T1000 (cell line): ENCODE data around the gene YJEFN3.

Source experiments
- DNase-seq: peaks from one replicate; lab custom pipeline; 2025; ENCODE audit warnings: mixed read lengths; lab: John Stamatoyannopoulos, UW

The YJEFN3 gene

DNA sequence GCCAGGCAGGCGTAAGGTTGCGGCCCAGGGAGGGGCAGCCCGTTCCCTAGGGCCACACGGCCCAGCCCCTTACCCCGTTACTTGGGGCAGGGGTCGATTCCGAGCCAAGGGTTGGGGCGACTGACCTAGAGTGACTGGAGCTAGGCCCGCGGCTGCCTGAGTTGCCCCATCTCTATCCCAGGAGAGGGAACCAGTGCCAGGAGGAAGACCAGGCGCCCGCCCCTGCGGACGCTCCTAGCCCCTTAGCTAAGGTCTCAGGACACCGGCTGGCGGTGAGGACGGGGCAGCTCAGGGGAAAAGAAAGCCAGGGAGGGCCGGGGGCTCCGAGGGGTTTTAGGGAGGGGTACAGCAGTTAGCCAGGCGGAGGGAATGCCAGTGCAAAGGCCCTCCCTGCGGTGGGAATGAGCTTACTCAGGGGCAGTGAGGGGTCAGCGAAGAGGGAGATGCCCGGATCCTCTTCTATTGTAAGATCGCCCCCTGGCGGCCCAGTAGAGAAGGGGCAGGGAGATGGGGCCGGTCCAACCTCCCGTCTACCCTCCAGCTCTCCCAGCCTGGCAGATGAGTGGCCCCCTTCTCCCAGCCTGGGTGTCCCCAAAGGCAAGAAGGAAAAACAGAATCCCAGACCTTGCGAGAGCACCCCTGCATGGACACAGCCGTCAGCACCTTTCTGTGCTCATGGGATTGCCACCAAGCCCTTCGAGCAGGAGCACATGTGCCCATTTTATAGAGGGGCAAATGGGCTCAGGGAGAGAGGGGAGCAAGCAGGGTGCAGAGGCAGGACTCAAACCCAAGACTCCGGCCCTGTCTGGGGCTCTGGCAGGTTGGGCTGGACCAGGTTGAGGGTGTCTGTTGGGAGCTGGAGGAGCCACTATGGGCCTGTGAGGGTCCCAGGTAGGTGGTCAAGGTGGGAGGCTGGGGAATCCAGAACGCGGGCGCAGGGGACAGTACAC is 25.6 kb downstream of the YJEFN3 start:
- DNase-seq, result no peak

DNA sequence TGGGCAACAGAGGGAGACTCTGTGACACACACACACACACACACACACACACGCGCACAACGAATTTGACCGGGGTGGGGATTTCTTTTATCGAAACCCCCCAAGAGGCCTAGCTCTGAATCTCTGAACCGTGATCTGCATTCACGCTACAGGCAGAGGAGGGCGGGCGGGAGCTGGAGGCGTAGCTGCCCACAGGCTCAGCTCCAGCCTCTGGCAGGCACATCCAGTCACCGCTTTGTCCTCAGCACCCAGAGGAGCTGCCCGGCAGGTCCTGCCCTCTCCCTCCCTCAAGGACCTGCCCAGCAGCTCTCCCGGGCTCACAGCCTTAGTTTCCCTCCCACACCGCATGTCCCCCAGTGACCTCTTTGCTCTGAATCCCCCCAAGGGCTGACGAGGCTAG is 29.3 kb downstream of the YJEFN3 start:
- DNase-seq, result no peak

DNA sequence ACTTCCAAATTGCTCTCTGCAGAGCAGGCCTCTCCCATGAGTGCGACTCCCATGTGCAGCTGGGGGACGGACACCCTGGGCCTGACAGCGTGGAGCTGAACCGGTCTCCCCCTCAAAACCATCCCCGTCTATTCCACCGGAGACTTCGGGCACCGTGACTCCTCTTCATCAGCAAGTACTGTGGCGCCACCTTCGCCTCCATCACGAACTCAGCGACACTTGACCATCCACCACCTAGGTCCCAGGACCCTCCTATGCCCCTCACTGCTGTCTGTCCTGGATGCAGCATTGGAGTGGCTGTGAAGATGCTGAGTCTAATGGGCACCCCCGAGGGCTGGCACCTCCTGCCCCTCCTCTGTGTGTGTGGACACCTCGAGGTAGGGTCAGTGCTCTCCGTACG is 29.9 kb downstream of the YJEFN3 start:
- DNase-seq, result no peak

DNA sequence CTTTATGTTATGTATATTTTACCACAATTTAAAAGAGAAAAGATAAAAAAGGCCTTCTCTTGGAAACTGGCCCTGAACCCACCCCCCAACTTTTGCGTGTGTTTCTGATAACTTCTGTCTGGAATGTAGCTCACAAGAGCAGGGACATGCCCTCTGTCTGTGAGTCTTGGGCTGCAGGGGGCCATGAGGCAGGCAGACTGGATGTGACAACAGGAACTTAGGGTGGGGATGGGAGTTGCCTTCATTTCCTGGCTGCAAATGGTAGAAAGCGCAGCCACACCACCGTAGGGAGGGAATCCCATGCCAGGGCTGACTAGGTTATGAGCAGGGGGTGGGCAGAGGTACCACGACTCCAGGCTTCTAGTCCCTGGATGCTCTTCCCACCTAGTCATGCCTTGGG is 31.2 kb downstream of the YJEFN3 start:
- DNase-seq, result no peak

DNA sequence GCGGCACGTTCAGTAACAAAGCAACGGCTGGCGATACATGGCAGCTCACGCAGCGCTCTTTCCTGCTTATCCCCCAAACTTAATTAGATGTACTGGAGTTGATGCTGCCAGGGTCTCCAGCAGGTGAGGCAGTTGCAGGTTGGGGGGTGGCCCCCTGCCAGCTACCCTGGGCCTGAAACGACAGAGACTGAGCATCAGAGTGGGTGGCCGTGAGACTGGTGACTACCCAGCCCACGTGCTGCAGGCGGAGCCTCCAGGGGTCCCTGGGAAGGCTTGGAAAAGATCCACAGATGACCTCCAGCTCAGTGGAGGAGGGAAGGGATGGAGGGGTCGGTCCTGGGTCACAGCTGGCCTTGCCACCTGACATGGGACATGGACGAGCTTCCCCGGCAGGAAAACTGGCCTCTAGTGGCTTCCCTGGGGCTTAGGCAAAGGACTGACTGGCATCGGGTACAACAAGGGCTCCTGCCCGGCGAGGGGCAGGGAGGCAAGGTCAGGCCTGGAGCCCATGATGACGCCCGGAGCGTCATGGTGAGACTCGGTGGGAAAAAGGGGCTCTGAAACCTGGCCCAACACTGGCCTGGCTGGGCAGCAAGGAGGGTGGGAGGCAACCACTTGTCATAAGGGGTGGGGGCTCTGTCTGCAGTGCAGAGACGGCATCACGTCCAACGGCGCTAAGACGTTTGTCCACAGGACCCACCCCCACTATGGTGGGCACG is 33.4 kb downstream of the YJEFN3 start:
- DNase-seq, result no peak

DNA sequence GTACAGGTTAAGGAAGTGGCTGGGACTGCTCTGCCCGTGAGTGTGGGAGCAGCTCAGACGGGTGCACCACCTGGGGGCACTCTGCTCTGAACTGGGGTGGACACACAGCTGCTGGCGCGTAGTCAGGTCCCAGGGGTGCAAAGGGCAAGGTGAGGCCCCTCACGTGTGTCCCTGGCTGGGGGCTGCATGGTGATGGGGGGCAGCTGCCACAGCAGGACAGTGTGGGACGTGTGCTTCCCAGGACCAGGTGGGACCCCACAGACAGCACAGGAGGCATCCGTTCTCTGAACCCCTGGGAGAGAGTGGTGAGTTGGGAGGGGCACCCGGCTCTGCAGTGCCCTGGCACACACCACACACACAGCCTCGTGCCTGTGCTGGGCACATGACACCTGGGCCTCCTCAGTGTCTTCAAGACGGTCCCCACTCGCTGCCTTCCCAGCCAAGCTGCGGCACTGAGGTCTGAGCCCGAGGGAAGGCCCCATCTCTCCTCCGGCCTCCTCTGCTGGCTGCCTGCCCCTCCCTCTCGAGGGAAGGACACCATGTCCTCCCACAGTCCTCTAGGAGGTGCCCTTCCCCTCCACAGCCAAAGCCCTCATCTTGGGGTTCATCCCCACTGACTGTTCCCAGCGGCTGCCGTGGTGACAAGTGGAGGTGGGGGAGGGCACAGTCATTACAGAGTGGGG is 34.1 kb downstream of the YJEFN3 start:
- DNase-seq, result no peak

DNA sequence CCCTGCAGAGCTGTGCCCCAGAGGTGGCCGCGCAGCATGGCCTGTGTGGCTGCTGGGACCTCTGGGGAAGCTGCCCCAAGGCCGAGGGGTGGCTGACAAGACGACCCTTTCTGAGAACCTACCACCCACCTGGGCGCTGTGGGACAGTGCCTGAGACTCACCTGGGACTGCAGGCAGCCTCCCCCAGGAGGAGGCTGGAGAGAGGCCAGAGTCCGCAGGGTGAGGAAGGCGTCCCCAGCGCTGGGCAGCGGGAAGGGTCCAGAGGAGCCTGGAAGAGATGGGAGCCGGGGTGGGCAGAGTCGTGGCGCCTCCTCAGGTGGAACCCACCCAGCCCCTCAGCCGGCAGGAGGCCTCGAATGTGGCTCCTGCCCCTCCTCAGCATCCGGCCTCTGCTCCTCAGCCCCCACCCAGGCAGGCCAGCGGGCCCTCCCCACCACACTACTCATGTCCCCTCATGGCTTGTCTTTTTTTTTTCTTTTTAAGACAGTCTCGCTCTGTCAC is 34.7 kb downstream of the YJEFN3 start:
- no peak for DNase-seq

DNA sequence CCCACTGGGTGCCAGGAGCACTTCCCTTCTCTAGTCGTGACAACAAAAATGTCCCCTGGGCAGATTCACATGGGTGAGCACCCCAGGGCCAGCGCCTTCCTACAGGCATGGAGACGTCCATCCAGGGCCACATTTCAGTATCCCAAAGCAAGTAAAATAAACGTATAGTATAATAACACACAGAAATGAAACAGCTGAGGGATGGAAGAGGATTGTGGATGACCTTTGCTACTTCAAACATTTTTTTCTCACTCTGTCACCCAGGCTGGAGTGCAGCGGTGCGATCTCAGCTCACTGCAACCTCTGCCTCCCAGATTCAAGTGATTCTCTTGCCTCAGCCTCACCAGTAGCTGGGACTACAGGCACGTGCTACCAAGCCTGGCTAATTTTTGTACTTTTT is 37.6 kb downstream of the YJEFN3 start:
- DNase-seq, result no peak

DNA sequence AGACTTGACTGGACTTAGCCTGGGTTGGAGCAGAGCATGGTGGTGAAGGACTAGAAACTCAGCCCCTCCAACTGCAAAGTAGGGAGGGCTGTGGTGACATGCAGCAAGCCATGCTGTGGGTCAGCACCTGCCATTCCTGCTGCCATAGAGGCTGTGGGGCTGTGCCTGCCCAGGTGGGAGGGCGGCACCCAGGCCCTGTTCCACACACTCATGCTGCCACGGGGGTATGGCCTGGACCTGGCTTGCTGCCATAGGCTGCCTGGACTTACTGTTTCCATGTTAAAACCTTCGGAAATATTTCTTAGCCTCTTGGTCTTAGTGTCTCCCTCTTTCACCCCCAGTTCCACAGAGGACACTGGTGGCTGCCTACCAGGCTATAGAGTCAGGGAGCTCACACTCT is 38.7 kb downstream of the YJEFN3 start:
- DNase-seq, result no peak

DNA sequence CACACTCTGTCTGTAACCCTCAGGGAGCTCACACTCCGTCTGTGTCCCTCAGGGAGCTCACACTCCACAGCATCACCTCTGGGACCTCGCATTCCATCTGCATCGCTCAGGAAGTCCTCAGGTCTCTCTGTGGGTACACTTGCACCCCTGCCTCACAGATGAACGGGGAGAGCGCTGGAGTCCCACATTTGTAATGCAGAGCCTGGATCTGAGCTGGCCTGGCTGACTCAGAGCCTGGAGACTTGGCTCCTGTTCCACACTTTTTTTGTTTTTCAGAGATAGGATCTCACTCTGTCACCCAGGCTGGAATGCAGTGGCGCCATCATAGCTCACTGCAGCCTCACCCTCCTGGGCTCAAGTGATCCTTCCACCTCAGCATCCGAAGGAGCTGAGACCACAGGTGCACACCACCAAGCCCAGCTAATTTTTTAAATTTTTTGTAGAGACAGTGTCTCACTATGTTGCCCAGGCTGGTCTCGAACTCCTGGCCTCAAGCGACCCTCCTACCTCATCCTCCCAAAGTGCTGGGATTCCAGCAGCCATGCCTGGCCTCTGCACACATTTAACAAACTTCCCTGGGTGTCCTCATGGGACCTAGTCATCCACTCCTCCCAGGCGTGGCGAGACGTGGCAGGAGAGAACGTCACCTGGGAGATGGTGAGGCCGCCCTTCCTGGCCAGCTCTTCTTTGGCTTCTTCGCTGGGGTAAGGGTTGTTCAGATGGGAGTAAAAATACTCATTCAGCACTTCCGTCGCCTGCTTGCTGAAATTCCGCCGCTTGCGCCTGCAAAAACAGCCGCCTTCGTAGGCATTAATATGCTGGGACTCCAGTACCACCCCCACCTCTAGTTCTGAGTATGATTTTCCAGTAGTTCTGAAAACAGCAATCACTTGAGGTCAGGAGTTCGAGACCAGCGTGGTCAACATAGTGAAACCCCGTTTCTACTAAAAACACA is 40.4 kb downstream of the YJEFN3 start:
- no peak for DNase-seq

DNA sequence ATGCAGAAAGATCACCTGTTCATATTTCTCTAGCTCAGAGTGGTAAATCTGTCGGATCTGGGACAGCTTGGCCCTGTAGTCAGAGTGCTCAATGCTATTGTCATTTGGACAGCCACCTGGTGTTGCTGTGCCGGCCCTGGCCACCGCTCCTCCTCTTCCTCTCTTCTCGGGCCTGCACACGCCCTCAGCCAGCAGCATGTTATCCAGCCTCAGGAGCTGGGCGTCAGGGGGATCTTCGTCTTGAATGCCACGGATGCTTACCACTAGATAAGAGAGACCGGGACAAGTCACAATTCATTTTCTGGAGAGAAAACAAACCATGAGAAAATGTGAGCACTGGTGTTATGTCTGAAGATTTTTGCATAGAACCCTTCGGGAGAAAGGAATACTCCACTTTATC is 41.9 kb downstream of the YJEFN3 start:
- no peak for DNase-seq

DNA sequence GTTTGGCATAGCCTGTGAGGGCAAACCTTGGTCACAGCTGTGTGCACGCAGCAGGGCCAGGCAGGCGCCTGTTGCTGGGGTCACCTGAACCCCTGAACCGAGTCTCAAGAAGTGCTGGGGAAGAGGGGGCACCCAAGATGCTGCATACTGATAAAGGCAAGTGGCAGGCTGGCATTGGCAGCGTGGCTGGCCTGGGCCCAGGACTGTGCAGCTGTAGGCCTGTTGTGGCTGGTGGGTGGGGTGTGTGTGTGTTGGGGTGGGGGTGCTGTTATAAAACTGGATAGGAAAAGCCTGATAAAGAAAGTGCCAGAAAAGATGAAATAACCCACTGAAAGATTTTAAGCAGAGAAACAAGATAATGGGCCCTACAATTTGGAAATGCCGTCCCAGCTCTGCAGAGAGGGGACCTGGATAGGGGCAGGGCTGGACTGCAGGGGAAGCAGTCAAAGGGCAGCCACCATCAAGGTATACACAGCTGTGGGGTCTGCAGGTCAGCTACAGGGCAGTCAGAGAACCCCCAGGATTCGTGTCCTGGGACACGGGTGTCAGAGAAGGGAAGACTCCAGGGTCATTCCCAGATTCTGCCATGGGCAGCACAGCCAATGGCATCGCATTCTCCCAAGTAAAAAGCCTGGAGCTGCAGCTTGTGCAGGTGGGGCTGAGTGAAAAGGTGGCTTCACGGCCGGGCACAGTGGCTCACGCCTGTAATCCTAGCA is 42.5 kb downstream of the YJEFN3 start:
- no peak for DNase-seq

DNA sequence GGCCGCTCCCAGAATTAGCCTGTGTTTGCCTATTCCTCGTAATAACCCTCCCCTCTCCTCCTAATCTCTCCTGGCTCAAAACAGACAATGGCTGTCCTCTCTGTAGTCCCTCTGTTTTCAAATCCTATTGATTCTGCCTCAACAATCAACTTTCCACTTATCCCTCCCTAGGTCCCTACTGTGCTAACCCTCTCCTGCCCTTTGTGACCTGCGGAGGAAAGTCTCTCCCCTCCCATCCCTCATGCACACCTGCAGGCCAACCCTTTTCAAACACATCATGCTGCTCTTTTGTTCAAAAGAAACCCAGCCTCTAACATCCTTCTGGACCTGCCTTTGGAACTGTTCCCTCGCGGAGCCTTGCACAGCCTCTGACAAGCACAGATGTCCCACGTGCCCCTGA is 46.7 kb downstream of the YJEFN3 start:
- no peak for DNase-seq

DNA sequence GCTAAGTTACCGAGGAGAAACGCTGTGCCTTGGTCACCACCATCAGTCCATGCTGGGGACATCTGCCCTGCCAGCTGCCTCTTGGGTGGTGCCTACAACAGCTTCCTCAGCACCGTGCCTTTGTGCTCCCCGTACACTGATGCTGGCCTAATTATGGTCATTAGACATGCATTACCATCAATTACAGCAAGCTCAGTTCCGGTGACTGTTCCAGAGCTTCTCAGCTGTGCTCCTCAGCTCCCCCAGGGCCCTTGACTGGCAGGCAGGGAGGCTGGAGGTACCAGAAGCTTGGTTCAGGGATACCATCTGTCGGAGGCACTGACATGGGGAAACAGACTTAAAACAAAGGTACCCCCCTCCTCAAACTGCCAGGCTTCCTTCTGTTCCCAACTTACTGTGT is 49.5 kb downstream of the YJEFN3 start:
- no peak for DNase-seq

DNA sequence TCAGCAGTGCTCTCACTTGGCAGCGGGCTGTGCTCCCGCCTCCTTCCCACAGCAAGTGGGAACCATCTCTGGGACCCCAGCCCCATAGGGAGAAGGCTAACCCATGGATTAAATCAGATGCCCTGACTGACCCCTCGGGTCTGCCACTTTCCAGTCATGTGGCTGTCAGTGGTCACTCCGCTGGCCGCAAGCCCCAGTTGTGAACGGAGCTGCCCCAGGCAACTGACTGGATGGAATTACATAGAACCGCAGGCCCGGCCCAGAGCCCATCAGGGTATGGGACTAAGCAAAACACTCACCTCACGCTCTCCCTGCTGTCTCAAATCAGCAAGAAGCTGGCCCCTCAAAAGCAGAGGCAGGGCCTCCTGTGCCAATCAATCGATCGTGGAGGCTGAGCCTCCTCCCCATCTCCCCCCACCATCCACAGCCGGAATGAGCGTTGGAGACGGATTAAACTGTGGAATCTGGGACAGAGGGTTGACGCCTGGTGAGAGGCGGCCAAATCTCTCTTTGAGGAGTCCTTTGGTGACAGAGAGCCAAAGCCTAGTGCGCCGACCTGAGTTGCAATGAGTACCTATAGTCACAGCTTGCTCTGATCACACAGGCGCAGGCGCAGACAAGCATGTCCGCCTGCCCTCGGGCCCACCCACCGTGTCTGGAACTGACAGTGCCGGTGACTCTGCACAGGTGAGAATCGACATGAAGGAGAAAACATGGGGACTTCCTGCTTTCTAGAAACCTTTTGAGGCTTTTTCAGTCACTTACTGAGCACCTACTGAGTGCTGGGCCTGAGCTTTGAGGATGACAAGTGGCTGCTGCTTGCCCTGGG is 51.0 kb downstream of the YJEFN3 start:
- no peak for DNase-seq

DNA sequence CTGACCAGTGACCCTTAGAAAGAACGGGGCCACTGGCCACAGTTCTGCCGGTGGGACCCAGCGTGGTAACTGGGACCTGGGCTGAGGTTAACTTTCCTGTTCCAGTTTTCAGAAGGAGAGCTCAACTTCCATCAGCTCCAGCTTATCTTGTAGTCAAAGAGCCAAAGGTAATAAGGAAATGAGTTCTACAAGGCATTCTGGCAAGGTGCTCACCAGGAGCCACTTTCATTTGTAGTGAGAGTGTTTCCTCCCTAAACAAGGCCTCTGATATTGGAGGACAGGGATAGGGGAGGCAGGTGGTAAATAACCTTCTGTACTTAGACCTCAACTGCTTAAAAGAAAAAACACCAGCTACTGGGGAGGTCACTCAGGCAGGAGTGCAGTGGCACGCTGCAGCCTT is 51.7 kb downstream of the YJEFN3 start:
- no peak for DNase-seq

DNA sequence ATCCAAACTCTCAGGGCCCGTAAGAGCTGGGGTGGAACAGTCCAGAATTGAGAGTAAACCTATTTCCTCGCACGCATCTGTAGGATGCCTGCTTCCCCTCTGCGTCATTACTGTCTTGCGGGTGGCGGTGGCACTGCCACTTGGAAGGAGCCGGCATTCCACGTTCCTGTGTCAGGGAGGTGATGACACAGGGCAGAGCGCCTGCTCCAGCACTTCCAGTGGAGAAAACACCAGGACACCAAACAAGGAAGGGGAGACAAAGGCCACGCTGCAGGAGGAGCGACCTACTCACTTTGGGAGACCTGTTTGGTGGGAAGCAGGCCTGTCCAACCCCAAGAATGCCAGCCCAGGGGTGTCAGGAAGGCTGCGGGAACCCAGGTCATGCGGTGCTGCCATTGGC is 52.7 kb downstream of the YJEFN3 start:
- no peak for DNase-seq

DNA sequence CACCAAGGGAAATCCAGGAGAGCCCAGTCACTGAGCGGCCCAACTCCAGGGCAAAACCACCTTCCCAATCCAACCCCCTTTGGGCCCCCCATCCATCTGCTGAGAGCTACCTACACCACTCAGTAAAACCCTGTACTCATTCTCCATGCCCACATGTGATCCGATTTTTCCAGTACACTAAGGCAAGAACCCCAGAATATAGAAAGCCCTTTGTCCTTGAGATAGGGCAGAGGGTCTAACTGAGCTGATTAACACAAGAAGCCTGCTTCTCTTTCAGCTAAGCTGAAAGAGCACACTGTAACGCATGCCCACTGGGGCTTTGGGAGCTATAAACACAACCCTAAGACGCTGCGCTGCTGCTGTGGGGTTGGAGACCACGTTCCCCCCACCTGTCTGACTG is 53.8 kb downstream of the YJEFN3 start:
- DNase-seq, result no peak

DNA sequence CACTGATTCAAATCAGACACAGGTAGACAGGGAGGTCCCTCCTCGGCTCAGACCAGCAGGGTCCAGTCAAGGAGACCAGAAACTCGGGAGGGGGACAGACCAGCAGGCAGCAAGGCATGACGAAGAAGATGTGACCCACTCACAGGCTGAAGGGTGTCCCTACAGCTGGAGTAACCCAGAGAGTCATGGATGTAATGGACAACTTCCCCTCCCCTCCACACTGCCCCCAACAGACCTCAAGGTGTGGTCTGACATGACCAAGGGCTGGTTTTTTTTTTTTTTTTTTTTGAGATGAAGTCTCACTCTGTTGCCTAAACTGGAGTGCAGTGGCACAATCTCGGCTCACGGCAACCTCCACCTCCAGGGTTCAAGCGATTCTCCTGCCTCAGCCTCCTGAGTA is 55.6 kb downstream of the YJEFN3 start:
- no peak for DNase-seq
